IMR-90 (cell line): ENCODE data around the gene CD27. TPM values are rescaled to one million over a fixed set of nuclear protein-coding genes. Genes with fewer than 3 reads are reported as not detected.

ENCODE experiments used
- ATAC-seq: fragments of 200-7000 bp; cut with Tn5 transposase; 2 replicates; pipeline ENCODE4 v1.9.1; 2020; ENCODE audit warnings: low read depth, mild to moderate bottlenecking, moderate library complexity
- BruUV-seq: library from RNA; stranded (reverse); fragments of 400-500 nt; replicated peaks from 2 replicates; lab custom pipeline; 2021; lab: Mats Ljungman, UMichigan
- CTCF ChIA-PET: fragments of 300-600 bp; formaldehyde crosslinking; extraction: SDS; loops from one replicate; lab custom pipeline; 2021; ENCODE audit warnings: antibody characterized with exemption; lab: Yijun Ruan, JAX
- POLR2A ChIA-PET: fragments of 300-600 bp; sonication (Branson Sonifier 250); formaldehyde crosslinking; loops from one replicate; lab custom pipeline; 2022; ENCODE audit warnings: antibody characterized with exemption; ENCODE audit not compliant: unreplicated experiment; lab: Charles Lee
- DNase-seq: peaks from one replicate; pipeline ENCODE4 v3.0.0; 2013
- H2AFZ ChIP-seq: replicated peaks from 2 replicates; pipeline ENCODE3; 2013; ENCODE audit warnings: low read length, mild to moderate bottlenecking; ENCODE audit not compliant: poor library complexity
- H2AK5ac ChIP-seq: 2 replicates; pipeline ENCODE4 v1.6.1; 2013; ENCODE audit warnings: low read depth, low read length, inconsistent platforms
- H2AK9ac ChIP-seq: replicated peaks from 2 replicates; pipeline ENCODE3; 2013; ENCODE audit warnings: mild to moderate bottlenecking, low read depth, low read length, moderate library complexity; ENCODE audit not compliant: poor library complexity
- H2BK120ac ChIP-seq: 2 replicates; pipeline ENCODE4 v1.6.1; 2013; ENCODE audit warnings: low read depth, low read length, inconsistent platforms
- H2BK15ac ChIP-seq: 3 replicates; pipeline ENCODE4 v1.6.1; 2013; ENCODE audit warnings: low read depth, low read length, inconsistent platforms
- H2BK20ac ChIP-seq: 2 replicates; pipeline ENCODE4 v1.6.1; 2013; ENCODE audit warnings: low read depth, mild to moderate bottlenecking, inconsistent platforms, low read length, moderate library complexity
- H2BK5ac ChIP-seq: 2 replicates; pipeline ENCODE4 v1.6.1; 2013; ENCODE audit warnings: mild to moderate bottlenecking, low read depth, low read length, inconsistent platforms; ENCODE audit not compliant: poor library complexity, severe bottlenecking
- H3K14ac ChIP-seq: replicated peaks from 2 replicates; pipeline ENCODE4 v1.6.1; 2013; ENCODE audit warnings: low read depth, low read length, inconsistent platforms
- H3K18ac ChIP-seq: 2 replicates; pipeline ENCODE4 v1.6.1; 2013; ENCODE audit warnings: low read depth, low read length, control low read depth
- H3K23ac ChIP-seq: 2 replicates; pipeline ENCODE4 v1.6.1; 2013; ENCODE audit warnings: low read depth, low read length, inconsistent platforms
- H3K27ac ChIP-seq: 2 replicates; pipeline ENCODE4 v1.5.1; 2013; ENCODE audit warnings: mild to moderate bottlenecking, control low read depth, low read length; ENCODE audit not compliant: insufficient read depth
- H3K27me3 ChIP-seq: 2 replicates; pipeline ENCODE4 v1.6.1; 2013; ENCODE audit warnings: low read length; ENCODE audit not compliant: control insufficient read depth, insufficient read depth
- H3K36me3 ChIP-seq: 2 replicates; pipeline ENCODE4 v1.6.1; 2013; ENCODE audit warnings: low read length, mixed read lengths; ENCODE audit not compliant: control insufficient read depth, insufficient read depth
- H3K4ac ChIP-seq: 2 replicates; pipeline ENCODE4 v1.6.1; 2013; ENCODE audit warnings: low read depth, low read length, inconsistent platforms
- H3K4me1 ChIP-seq: 2 replicates; pipeline ENCODE4 v1.6.1; 2013; ENCODE audit warnings: low read length, mixed read lengths; ENCODE audit not compliant: control insufficient read depth, insufficient read depth
- H3K4me2 ChIP-seq: 2 replicates; pipeline ENCODE4 v1.6.1; 2013; ENCODE audit warnings: low read depth, mild to moderate bottlenecking, control low read depth, low read length, moderate library complexity
- H3K4me3 ChIP-seq: 2 replicates; pipeline ENCODE4 v1.5.1; 2013; ENCODE audit warnings: low read depth, mild to moderate bottlenecking, control low read depth, low read length, moderate library complexity; ENCODE audit not compliant: insufficient read depth
- H3K56ac ChIP-seq: 2 replicates; pipeline ENCODE4 v1.6.1; 2013; ENCODE audit warnings: low read length, inconsistent platforms; ENCODE audit not compliant: insufficient read depth; ENCODE audit errors: extremely low read depth
- H3K79me1 ChIP-seq, 2 experiments: 2 replicates each; pipeline ENCODE4 v1.6.1; 2013; ENCODE audit warnings: low read length in 2 of 2, inconsistent platforms in 1 of 2, low read depth in 1 of 2
- H3K9ac ChIP-seq: 2 replicates; pipeline ENCODE4 v1.6.1; 2013; ENCODE audit warnings: low read depth, low read length, control low read depth
- H3K9me1 ChIP-seq: 2 replicates; pipeline ENCODE4 v1.6.1; 2013; ENCODE audit warnings: low read length, inconsistent platforms; ENCODE audit not compliant: insufficient read depth
- H3K9me3 ChIP-seq: 2 replicates; pipeline ENCODE4 v1.6.1; 2013; ENCODE audit warnings: low read length; ENCODE audit not compliant: control insufficient read depth, insufficient read depth
- H4K20me1 ChIP-seq: 2 replicates; pipeline ENCODE4 v1.6.1; 2013; ENCODE audit warnings: low read length, inconsistent platforms; ENCODE audit not compliant: insufficient read depth
- H4K5ac ChIP-seq: 2 replicates; pipeline ENCODE4 v1.6.1; 2013; ENCODE audit warnings: mild to moderate bottlenecking, low read depth, low read length, control low read depth
- H4K8ac ChIP-seq, 2 experiments: 2 replicates each; pipeline ENCODE4 v1.6.1; 2013; ENCODE audit warnings: low read depth in 2 of 2, low read length in 2 of 2, control low read depth in 1 of 2, inconsistent platforms in 1 of 2
- H4K91ac ChIP-seq: 2 replicates; pipeline ENCODE4 v1.6.1; 2013; ENCODE audit warnings: low read depth, low read length, inconsistent platforms; ENCODE audit not compliant: insufficient read depth
- BHLHE40 ChIP-seq: fragments of 150-350 bp; IDR thresholded peaks from 2 replicates; pipeline ENCODE4 v1.6.1; 2016; ENCODE audit warnings: mild to moderate bottlenecking, low read depth, low read length
- CEBPB ChIP-seq: IDR thresholded peaks from 2 replicates; pipeline ENCODE4 v1.6.1; 2012; ENCODE audit warnings: low read depth, low read length, improper control_type of control experiment
- CHD1 ChIP-seq: IDR thresholded peaks from 2 replicates; pipeline ENCODE4 v1.6.1; 2012; ENCODE audit warnings: low read depth, low read length, improper control_type of control experiment
- CTCF ChIP-seq: conservative IDR thresholded peaks from 2 replicates; pipeline ENCODE4 v1.5.1; 2012; ENCODE audit warnings: mild to moderate bottlenecking, low read depth, low read length, improper control_type of control experiment
- ELK1 ChIP-seq: fragments of 150-350 bp; IDR thresholded peaks from 2 replicates; pipeline ENCODE4 v1.6.1; 2016; ENCODE audit warnings: low read depth, mild to moderate bottlenecking, low read length, moderate library complexity, borderline replicate concordance
- FOS ChIP-seq: fragments of 150-350 bp; IDR thresholded peaks from 2 replicates; pipeline ENCODE4 v1.6.1; 2016; ENCODE audit warnings: low read depth, low read length
- MAFK ChIP-seq: IDR thresholded peaks from 2 replicates; pipeline ENCODE4 v1.6.1; 2012; ENCODE audit warnings: low read depth, low read length, improper control_type of control experiment
- MAZ ChIP-seq: IDR thresholded peaks from 2 replicates; pipeline ENCODE4 v1.6.1; 2012; ENCODE audit warnings: low read depth, mild to moderate bottlenecking, low read length, improper control_type of control experiment, moderate library complexity, borderline replicate concordance
- NFE2L2 ChIP-seq: fragments of 150-350 bp; IDR thresholded peaks from 2 replicates; pipeline ENCODE4 v1.6.1; 2016; ENCODE audit warnings: low read depth, mild to moderate bottlenecking, low read length
- POLR2A ChIP-seq: IDR thresholded peaks from 2 replicates; pipeline ENCODE4 v1.6.1; 2012; ENCODE audit warnings: mild to moderate bottlenecking, low read depth, low read length
- RAD21 ChIP-seq: IDR thresholded peaks from 2 replicates; pipeline ENCODE4 v1.6.1; 2012; ENCODE audit warnings: low read length, improper control_type of control experiment
- RCOR1 ChIP-seq: IDR thresholded peaks from 2 replicates; pipeline ENCODE4 v1.6.1; 2012; ENCODE audit warnings: mild to moderate bottlenecking, low read length, improper control_type of control experiment; ENCODE audit not compliant: insufficient replicate concordance
- RFX5 ChIP-seq: IDR thresholded peaks from 2 replicates; pipeline ENCODE4 v1.8.0; 2012; ENCODE audit warnings: low read depth, mild to moderate bottlenecking, low read length, moderate library complexity
- SMC3 ChIP-seq: fragments of 150-350 bp; IDR thresholded peaks from 2 replicates; pipeline ENCODE4 v1.6.1; 2016; ENCODE audit warnings: low read depth, mild to moderate bottlenecking, antibody characterized with exemption, low read length, moderate library complexity
- USF2 ChIP-seq: fragments of 150-350 bp; IDR thresholded peaks from 2 replicates; pipeline ENCODE4 v1.6.1; 2017; ENCODE audit warnings: mild to moderate bottlenecking, antibody characterized with exemption, low read length, low read depth
- WGBS, 2 experiments: methylation state at CpG; one replicate each; pipeline versions ENCODE4 v1.1.5 to v1.1.7; 2013; ENCODE audit warnings: missing lambda C conversion rate in 2 of 2; ENCODE audit not compliant: insufficient read length in 1 of 2; ENCODE audit errors: extremely low coverage in 2 of 2; 5-methylcytosine and 5-hydroxymethylcytosine counted together
- dilution Hi-C: fragments of 300-500 bp; cut with HindIII; formaldehyde crosslinking; loops from one replicate; pipeline ENCODE4 v1.14.3; 2018; ENCODE audit warnings: low sequenced_read_pairs; ENCODE audit not compliant: unreplicated experiment
- in situ Hi-C: fragments of 300-500 bp; cut with MboI; formaldehyde crosslinking; loops from 3 replicates; pipeline ENCODE4 v1.14.3; 2019; ENCODE audit warnings: low sequenced_read_pairs, inconsistent platforms, mixed read lengths
- intact Hi-C: fragments of 100-400 bp; cut with micrococcal nuclease; formaldehyde crosslinking; loops from 2 replicates; pipeline ENCODE4 v1.10.0; 2022
- polyA plus RNA-seq, 3 experiments: library from polyadenylated mRNA; depleted of rRNA; stranded (reverse); fragments of >200 nt; gene quantifications; 2 replicates each; pipeline ENCODE4 v1.2.3, GENCODE V29; 2012; ENCODE audit warnings: low replicate concordance in 1 of 3
- total RNA-seq: library from RNA; depleted of rRNA; stranded (reverse); fragments of >200 nt; gene quantifications from 2 replicates; pipeline ENCODE4 v1.2.3, GENCODE V29; 2012

CD27 gene
- total and polyA plus RNA-seq, 2 of the 4 experiments (the other 2 are of a cell fraction), result 0.07 TPM; not detected in 1

GRCh38 chr12:6469092-6469491 is 24.3 kb downstream of the CD27 start:
- Histone ChIP-seq H4K20me1 (peaks cover 17% of the 10 kb centered on the region), H2AK5ac (peak overlapping the region; percentile 51), H2BK20ac (no peak overlapping the region), H3K27ac (no peak overlapping the region), H2AK9ac (peak overlapping the region; percentile 73), H3K4me3 (peak overlapping the region; percentile 78; the same call in 1 of the 2 replicates), H3K27me3 (no peaks in the 10 kb centered on the region), H3K36me3 (peaks cover 16% of the 10 kb centered on the region), H3K9me1 (peaks cover 6% of the 10 kb centered on the region; the same call in 1 of the 2 replicates), H3K14ac (peak overlapping the region; percentile 38; the same call in 1 of the 2 replicates), H3K23ac (peak overlapping the region; percentile 72), H2AFZ (no peak overlapping the region), H3K4ac (no peak overlapping the region), H4K91ac (no peak overlapping the region), H4K5ac (no peak overlapping the region), H3K9me3 (no peaks in the 10 kb centered on the region), H3K4me2 (peak overlapping the region; percentile 95), H3K4me1 (peaks cover 4% of the 10 kb centered on the region), H4K8ac (no peak overlapping the region), H3K79me1 (peaks cover 16 to 45% of the 10 kb centered on the region in 2 experiments), H2BK120ac (no peak overlapping the region), H3K18ac (no peak overlapping the region), H3K9ac (no peak overlapping the region), H3K56ac (no peak overlapping the region), H2BK5ac (no peak overlapping the region), H2BK15ac (0 out of 3 replicates have a peak overlapping the region, but pooled peaks have one; percentile 27)
- in situ Hi-C loops, result loop anchor here (25.0 kb wide), 1 partner anchor 282 kb away; no protein-coding TSS in a partner anchor
- dilution Hi-C loops, result no loop called here
- no CpG with 5 or more reads among the region's 6 CpGs for WGBS, 2 experiments
- DNase-seq (no peak), ATAC-seq (no peak)
- no TSS peak for BruUV-seq
- ChIA-PET CTCF (no interaction called here), POLR2A (no interaction called here)
- TF ChIP-seq MAFK (no peak), CTCF (no peak), NFE2L2 (no peak), CHD1 (no peak), FOS (no peak), USF2 (no peak), RCOR1 (no peak), RAD21 (no peak), RFX5 (no peak), ELK1 (no peak), MAZ (no peak), CEBPB (no peak), BHLHE40 (no peak), POLR2A (no peak), SMC3 (no peak)
- intact Hi-C loops, result loop anchor here (5.0 kb wide), 1 partner anchor 272 kb away; no protein-coding TSS in a partner anchor
